ENCODE measurements around the gene KIRREL3.

DNA sequence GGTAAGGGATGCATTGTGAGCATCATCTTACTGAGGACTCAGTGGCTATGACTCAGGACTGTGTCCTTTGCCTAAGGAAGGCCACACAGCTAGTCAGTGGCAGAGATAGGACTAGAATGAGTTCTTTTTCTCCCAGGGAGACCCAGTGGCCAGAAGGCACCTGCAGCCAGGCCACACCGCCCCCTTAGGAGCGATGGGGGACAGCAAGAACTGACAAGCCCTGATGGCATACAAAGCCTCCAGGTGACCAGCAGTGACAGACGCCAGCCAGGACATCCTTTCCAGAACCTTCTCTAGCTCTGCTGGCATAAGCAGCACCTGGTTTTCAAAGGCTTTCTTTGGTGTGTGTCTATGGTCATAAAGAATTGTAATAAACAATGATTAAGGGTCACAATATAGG, 405.0 kb downstream of the KIRREL3 start:
- no peak for TF ChIP-seq POLR2AphosphoS5 (IDR thresholded peaks at IDR 0.05; ENCODE audit: low read depth, low read length)
- TF ChIP-seq TAF1 (IDR thresholded peaks at IDR 0.05; ENCODE audit: low read depth, low read length) = no peak
- TF ChIP-seq POLR2A (IDR thresholded peaks at IDR 0.05; ENCODE audit: low read depth, low read length) = no peak
- no peak for TF ChIP-seq POU2F2 (IDR thresholded peaks at IDR 0.05; ENCODE audit: low read depth, low read length)
- TF ChIP-seq SPI1 (IDR thresholded peaks at IDR 0.05; ENCODE audit: low read depth, low read length) = no peak
